B cell (primary cell): ENCODE measurements around the gene DUSP23. TPM values are rescaled to one million over a fixed set of nuclear protein-coding genes. Genes with fewer than 3 reads are reported as not detected.
A peak's percentile ranks its signal among the peaks of the same experiment; 100 is the strongest.

Experiments
- ATAC-seq: fragments of 200-7000 bp; cut with Tn5 transposase; one replicate; pipeline ENCODE4 v1.10.0; 2021; ENCODE audit warnings: low read depth, mild to moderate bottlenecking, moderate number of reproducible peaks, moderate library complexity
- CTCF ChIA-PET: fragments of 350-600 bp; sonication (Branson Sonifier 250); formaldehyde crosslinking; loops from one replicate; lab custom pipeline; 2021; ENCODE audit warnings: antibody characterized with exemption, inconsistent platforms; lab: Charles Lee
- POLR2A ChIA-PET: fragments of 350-600 bp; sonication (Branson Sonifier 250); formaldehyde crosslinking; loops from one replicate; lab custom pipeline; 2021; ENCODE audit warnings: antibody characterized with exemption; lab: Charles Lee
- DNase-seq: peaks from one replicate; pipeline ENCODE4 v3.0.0; 2013
- H2AFZ ChIP-seq: 2 replicates; pipeline ENCODE4 v1.6.1; 2012; ENCODE audit warnings: mild to moderate bottlenecking, low read depth, low read length; ENCODE audit not compliant: insufficient read depth, poor library complexity, severe bottlenecking
- H3K27ac ChIP-seq, 2 donors: 1 replicate in 1 of 2; 2 replicates in 1 of 2; pipeline ENCODE4 v1.5.1; 2012 to 2013; ENCODE audit warnings: low read length in 2 of 2, mild to moderate bottlenecking in 2 of 2, moderate library complexity in 1 of 2
- H3K27me3 ChIP-seq, 4 experiments: fragments of 200-600 bp in 1 of 4; sonication (generic) in 1 of 4; replicated peaks in 1 of 4; 1 replicate in 2 of 4; 2 replicates in 2 of 4; pipeline versions ENCODE4 v1.6.1 to v1.7.0; 2013 to 2016; ENCODE audit warnings: low read length in 3 of 4, mild to moderate bottlenecking in 2 of 4, mixed read lengths in 1 of 4, moderate library complexity in 1 of 4; ENCODE audit not compliant: insufficient read depth in 4 of 4, control insufficient read depth in 3 of 4; ENCODE audit errors: control extremely low read depth in 1 of 4
- H3K36me3 ChIP-seq, 2 experiments: replicated peaks in 1 of 2; 1 replicate in 1 of 2; 2 replicates in 1 of 2; pipeline versions ENCODE4 v1.6.1 to v1.7.1; 2013; ENCODE audit warnings: low read length in 1 of 2; ENCODE audit not compliant: insufficient read depth in 2 of 2, control insufficient read depth in 1 of 2; ENCODE audit errors: control extremely low read depth in 1 of 2, extremely low read depth in 1 of 2
- H3K4me1 ChIP-seq, 2 donors: fragments of 200-600 bp in 1 of 2; sonication (generic) in 1 of 2; 1 replicate in 1 of 2; 2 replicates in 1 of 2; pipeline versions ENCODE4 v1.5.1 to v1.6.1; 2013 to 2017; ENCODE audit warnings: low read length in 2 of 2; ENCODE audit not compliant: control insufficient read depth in 2 of 2, insufficient read depth in 2 of 2
- H3K4me2 ChIP-seq: replicated peaks from 2 replicates; pipeline ENCODE3; 2012; ENCODE audit warnings: mild to moderate bottlenecking, low read depth, low read length; ENCODE audit not compliant: poor library complexity, severe bottlenecking
- H3K4me3 ChIP-seq, 5 experiments: fragments of 200-600 bp in 1 of 5; sonication (generic) in 1 of 5; 1 replicate in 3 of 5; 2 replicates in 2 of 5; pipeline versions ENCODE4 v1.5.1 to v1.7.0; 2011 to 2016; ENCODE audit warnings: low read length in 4 of 5, mild to moderate bottlenecking in 4 of 5, low read depth in 2 of 5, control low read depth in 1 of 5, moderate library complexity in 1 of 5; ENCODE audit not compliant: insufficient read depth in 1 of 5; ENCODE audit errors: control extremely low read depth in 1 of 5, extremely low read depth in 1 of 5
- H3K79me2 ChIP-seq: fragments of 200-600 bp; sonication (generic); one replicate; pipeline ENCODE4 v1.6.0; 2016; ENCODE audit warnings: low read length; ENCODE audit not compliant: control insufficient read depth, insufficient read depth
- H3K9ac ChIP-seq: fragments of 200-600 bp; sonication (generic); 2 replicates; pipeline ENCODE4 v1.6.1; 2017; ENCODE audit warnings: mild to moderate bottlenecking, low read length, moderate library complexity
- H3K9me3 ChIP-seq, 3 donors: one replicate each; pipeline versions ENCODE4 v1.6.1 to v1.7.1; 2013; ENCODE audit warnings: low read length in 2 of 3; ENCODE audit not compliant: control insufficient read depth in 2 of 3, insufficient read depth in 1 of 3; ENCODE audit errors: control extremely low read depth in 1 of 3
- H4K20me1 ChIP-seq: 2 replicates; pipeline ENCODE4 v1.6.0; 2012; ENCODE audit warnings: mild to moderate bottlenecking, low read length; ENCODE audit not compliant: insufficient read depth, control insufficient read depth, poor library complexity, severe bottlenecking
- H3K27ac Mint-ChIP-seq: one replicate; pipeline ENCODE4 v1.8.0; 2021; ENCODE audit warnings: mixed read lengths
- H3K27me3 Mint-ChIP-seq: one replicate; pipeline ENCODE4 v1.8.0; 2021; ENCODE audit warnings: mixed read lengths
- H3K4me1 Mint-ChIP-seq: one replicate; pipeline ENCODE4 v1.8.0; 2021; ENCODE audit warnings: mixed read lengths
- H3K4me3 Mint-ChIP-seq: one replicate; pipeline ENCODE4 v1.8.0; 2021; ENCODE audit warnings: mixed read lengths
- H3K9me3 Mint-ChIP-seq: one replicate; pipeline ENCODE4 v1.8.0; 2022; ENCODE audit warnings: mixed read lengths; ENCODE audit not compliant: insufficient read depth
- EZH2 ChIP-seq: IDR thresholded peaks from 2 replicates; pipeline ENCODE4 v1.6.1; 2012; ENCODE audit warnings: borderline replicate concordance, low read depth, mild to moderate bottlenecking, moderate library complexity, low read length; ENCODE audit not compliant: insufficient read depth, poor library complexity, severe bottlenecking
- WGBS: methylation state at CpG from one replicate; pipeline ENCODE4 v1.1.5; 2013; ENCODE audit warnings: missing lambda C conversion rate; ENCODE audit not compliant: insufficient coverage; 5-methylcytosine and 5-hydroxymethylcytosine counted together
- intact Hi-C: fragments of 100-400 bp; cut with micrococcal nuclease; formaldehyde crosslinking; loops from one replicate; pipeline ENCODE4 v1.10.0; 2022
- polyA plus RNA-seq: library from polyadenylated mRNA; depleted of rRNA; stranded (reverse); fragments of >200 nt; gene quantifications from 2 replicates; pipeline ENCODE4 v1.2.3, GENCODE V29; 2012
- total RNA-seq, 2 donors: library from RNA; stranded (reverse); fragments of 120-200 nt in 1 of 2; gene quantifications; 1 replicate in 1 of 2; 2 replicates in 1 of 2; pipeline versions ENCODE4 v1.2.3 to v1.2.4, GENCODE V29; 2013 to 2022
- TF ChIP-seq, protein P1 (sequence below): fragments of 200-600 bp; IDR thresholded peaks from one replicate; pipeline ENCODE4 v1.8.0; 2022; ENCODE audit warnings: antibody characterized with exemption, mild to moderate bottlenecking

The DUSP23 gene
- total and polyA plus RNA-seq, 2 donors (not counting 1 experiment from before 2014, with no cell fraction given) = 9.6 to 15.8 TPM

DNA sequence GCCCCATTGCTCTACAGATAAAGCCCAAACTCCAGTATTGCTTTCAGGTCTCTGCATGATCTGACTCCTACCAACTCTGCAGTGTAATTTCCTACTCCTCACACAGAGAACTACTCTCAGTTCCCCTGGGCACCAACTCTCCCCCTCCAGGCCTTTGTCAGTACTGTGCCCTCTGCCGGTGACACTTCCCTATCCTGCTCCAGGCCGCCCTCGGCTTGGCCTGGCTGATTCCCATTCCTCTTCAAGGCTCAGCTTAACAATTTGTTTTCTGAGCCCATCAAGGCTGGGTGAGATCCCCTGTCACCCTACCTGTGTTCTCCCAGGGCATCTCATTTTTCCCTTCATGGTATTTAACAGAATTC, 48.5 kb downstream of the DUSP23 start:
- TF ChIP-seq, protein P1, sequence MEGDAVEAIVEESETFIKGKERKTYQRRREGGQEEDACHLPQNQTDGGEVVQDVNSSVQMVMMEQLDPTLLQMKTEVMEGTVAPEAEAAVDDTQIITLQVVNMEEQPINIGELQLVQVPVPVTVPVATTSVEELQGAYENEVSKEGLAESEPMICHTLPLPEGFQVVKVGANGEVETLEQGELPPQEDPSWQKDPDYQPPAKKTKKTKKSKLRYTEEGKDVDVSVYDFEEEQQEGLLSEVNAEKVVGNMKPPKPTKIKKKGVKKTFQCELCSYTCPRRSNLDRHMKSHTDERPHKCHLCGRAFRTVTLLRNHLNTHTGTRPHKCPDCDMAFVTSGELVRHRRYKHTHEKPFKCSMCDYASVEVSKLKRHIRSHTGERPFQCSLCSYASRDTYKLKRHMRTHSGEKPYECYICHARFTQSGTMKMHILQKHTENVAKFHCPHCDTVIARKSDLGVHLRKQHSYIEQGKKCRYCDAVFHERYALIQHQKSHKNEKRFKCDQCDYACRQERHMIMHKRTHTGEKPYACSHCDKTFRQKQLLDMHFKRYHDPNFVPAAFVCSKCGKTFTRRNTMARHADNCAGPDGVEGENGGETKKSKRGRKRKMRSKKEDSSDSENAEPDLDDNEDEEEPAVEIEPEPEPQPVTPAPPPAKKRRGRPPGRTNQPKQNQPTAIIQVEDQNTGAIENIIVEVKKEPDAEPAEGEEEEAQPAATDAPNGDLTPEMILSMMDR = peak; percentile 34
- TF ChIP-seq EZH2 = no peak
- intact Hi-C loops = no loop called here
- ChIA-PET POLR2A (no interaction called here), CTCF (interaction anchor here (1.4 to 1.7 kb wide), 3 partner anchors 22 to 177 kb away, joined by 3 to 5 read pairs (median 3); no protein-coding TSS in a partner anchor)
- Histone ChIP-seq H3K9me3 (peaks cover 0 to 6% (median 0%) of the 10 kb centered on the region in 3 donors), H4K20me1 (no peaks in the 10 kb centered on the region), H3K4me3 (no peak overlapping the region), H2AFZ (no peak overlapping the region), H3K4me2 (no peak overlapping the region), H3K4me1 (peaks cover 6 to 25% of the 10 kb centered on the region in 2 donors), H3K36me3 (no peaks in the 10 kb centered on the region), H3K9ac (no peak overlapping the region), H3K27me3 (peaks cover 0 to 8% (median 3%) of the 10 kb centered on the region in 4 experiments), H3K79me2 (no peaks in the 10 kb centered on the region), H3K27ac (no peak overlapping the region)
- DNase-seq = peak; percentile 58
- H3K4me3 Mint-ChIP-seq = no peak overlapping the region
- 10% methylated on average over 3 of the region's 3 CpGs for WGBS
- peak; percentile 76 for ATAC-seq
- no peaks in the 10 kb centered on the region for H3K9me3 Mint-ChIP-seq
- peaks cover 12% of the 10 kb centered on the region for H3K27me3 Mint-ChIP-seq
- peaks cover 18% of the 10 kb centered on the region for H3K4me1 Mint-ChIP-seq
- H3K27ac Mint-ChIP-seq = no peak overlapping the region

GRCh38 chr1:159829822-159830465, 49.2 kb downstream of the DUSP23 start:
- ChIA-PET CTCF (interaction anchor here (0.7 to 1.7 kb wide), 5 partner anchors 11 to 176 kb away, joined by 3 to 5 read pairs (median 3); no protein-coding TSS in a partner anchor), POLR2A (no interaction called here)
- Histone ChIP-seq H3K27ac (no peak overlapping the region), H3K36me3 (no peaks in the 10 kb centered on the region), H4K20me1 (no peaks in the 10 kb centered on the region), H3K4me3 (no peak overlapping the region), H2AFZ (no peak overlapping the region), H3K9ac (no peak overlapping the region), H3K4me1 (peaks cover 6 to 25% of the 10 kb centered on the region in 2 donors), H3K79me2 (no peaks in the 10 kb centered on the region), H3K9me3 (peaks cover 0 to 6% (median 0%) of the 10 kb centered on the region in 3 donors), H3K4me2 (no peak overlapping the region), H3K27me3 (peaks cover 0 to 8% (median 4%) of the 10 kb centered on the region in 4 experiments)
- Mint-ChIP-seq H3K27ac (no peak overlapping the region), H3K27me3 (peaks cover 6% of the 10 kb centered on the region), H3K9me3 (no peaks in the 10 kb centered on the region), H3K4me3 (no peak overlapping the region), H3K4me1 (peaks cover 18% of the 10 kb centered on the region)
- intact Hi-C loops = no loop called here
- TF ChIP-seq, protein P1 = no peak
- TF ChIP-seq EZH2 = no peak
- no peak for DNase-seq
- 96% methylated on average over 18 of the region's 18 CpGs for WGBS
- no peak for ATAC-seq
